ENCODE results near the gene NOVA2.

DNA sequence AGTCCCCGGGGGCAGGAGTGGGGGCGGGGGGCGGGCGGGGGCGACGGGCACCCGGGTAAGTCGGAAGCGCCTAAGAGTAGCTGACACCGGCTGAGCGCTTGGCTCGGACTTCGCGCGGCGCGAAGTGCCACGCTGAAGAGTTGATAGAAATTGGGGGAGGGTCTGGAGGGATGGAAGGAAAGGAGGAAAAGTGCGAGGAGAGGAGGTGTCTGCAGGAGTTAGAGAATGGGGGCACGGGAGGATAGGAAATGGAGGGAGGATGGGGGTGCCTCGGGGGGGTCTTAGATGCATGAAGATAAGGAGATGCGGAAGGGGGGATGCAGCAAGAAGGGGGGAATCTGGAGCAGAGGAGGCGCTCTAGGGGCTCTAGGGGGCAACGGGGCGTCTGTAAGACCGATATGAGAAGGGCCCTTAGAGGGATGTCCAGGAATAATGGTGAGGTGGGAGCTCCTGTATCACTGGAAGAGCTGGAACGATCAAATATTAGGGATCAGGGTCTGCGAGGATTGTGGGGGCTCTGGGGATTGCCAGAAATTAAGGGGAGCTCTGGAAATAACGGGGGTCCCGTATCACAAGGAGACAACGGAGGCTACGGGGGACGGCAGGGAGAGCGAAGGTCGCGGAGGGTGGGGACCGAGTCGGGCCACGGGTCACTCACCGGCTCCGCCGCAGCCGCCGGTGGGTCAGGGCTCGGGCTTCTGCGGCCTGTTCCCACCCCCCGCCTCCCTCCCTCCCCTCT, 71.6 kb downstream of the NOVA2 start, which contains the start of gene MYPOP:
- TF ChIP-seq TEAD4 (IDR thresholded peaks at IDR 0.05) (no peak), YY1 (IDR thresholded peaks at IDR 0.05; ENCODE audit: low read depth) (no peak), EP300 (IDR thresholded peaks at IDR 0.05; ENCODE audit: borderline replicate concordance) (no peak), FOXM1 (IDR thresholded peaks at IDR 0.05; ENCODE audit: borderline replicate concordance, low read depth) (no peak), NFIC (IDR thresholded peaks at IDR 0.05) (no peak), EGR1 (IDR thresholded peaks at IDR 0.05) (no peak), CREB1 (IDR thresholded peaks at IDR 0.05; ENCODE audit: low read depth) (no peak)
- TF ChIP-seq, protein P1, sequence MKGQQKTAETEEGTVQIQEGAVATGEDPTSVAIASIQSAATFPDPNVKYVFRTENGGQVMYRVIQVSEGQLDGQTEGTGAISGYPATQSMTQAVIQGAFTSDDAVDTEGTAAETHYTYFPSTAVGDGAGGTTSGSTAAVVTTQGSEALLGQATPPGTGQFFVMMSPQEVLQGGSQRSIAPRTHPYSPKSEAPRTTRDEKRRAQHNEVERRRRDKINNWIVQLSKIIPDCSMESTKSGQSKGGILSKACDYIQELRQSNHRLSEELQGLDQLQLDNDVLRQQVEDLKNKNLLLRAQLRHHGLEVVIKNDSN (IDR thresholded peaks at IDR 0.05), result no peak
- TF ChIP-seq, protein P2, sequence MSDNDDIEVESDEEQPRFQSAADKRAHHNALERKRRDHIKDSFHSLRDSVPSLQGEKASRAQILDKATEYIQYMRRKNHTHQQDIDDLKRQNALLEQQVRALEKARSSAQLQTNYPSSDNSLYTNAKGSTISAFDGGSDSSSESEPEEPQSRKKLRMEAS (IDR thresholded peaks at IDR 0.05), result peak; percentile 30; the same call in 1 of the 2 replicates
- TF ChIP-seq, protein P3, sequence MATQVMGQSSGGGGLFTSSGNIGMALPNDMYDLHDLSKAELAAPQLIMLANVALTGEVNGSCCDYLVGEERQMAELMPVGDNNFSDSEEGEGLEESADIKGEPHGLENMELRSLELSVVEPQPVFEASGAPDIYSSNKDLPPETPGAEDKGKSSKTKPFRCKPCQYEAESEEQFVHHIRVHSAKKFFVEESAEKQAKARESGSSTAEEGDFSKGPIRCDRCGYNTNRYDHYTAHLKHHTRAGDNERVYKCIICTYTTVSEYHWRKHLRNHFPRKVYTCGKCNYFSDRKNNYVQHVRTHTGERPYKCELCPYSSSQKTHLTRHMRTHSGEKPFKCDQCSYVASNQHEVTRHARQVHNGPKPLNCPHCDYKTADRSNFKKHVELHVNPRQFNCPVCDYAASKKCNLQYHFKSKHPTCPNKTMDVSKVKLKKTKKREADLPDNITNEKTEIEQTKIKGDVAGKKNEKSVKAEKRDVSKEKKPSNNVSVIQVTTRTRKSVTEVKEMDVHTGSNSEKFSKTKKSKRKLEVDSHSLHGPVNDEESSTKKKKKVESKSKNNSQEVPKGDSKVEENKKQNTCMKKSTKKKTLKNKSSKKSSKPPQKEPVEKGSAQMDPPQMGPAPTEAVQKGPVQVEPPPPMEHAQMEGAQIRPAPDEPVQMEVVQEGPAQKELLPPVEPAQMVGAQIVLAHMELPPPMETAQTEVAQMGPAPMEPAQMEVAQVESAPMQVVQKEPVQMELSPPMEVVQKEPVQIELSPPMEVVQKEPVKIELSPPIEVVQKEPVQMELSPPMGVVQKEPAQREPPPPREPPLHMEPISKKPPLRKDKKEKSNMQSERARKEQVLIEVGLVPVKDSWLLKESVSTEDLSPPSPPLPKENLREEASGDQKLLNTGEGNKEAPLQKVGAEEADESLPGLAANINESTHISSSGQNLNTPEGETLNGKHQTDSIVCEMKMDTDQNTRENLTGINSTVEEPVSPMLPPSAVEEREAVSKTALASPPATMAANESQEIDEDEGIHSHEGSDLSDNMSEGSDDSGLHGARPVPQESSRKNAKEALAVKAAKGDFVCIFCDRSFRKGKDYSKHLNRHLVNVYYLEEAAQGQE (IDR thresholded peaks at IDR 0.05; ENCODE audit: low read depth), result no peak

All from Ishikawa (cell line).